HG03280 (cell line): ENCODE measurements around the gene SFMBT1.

Source experiments
- ATAC-seq: cut with Tn5 transposase; IDR thresholded peaks from one replicate; pipeline ENCODE4 v1.9.1; 2021; ENCODE audit warnings: mild to moderate bottlenecking, moderate library complexity; ENCODE audit not compliant: unreplicated experiment

SFMBT1 gene

GRCh38 chr3:52925405-52926313, 120.2 kb downstream of the SFMBT1 start:
- no peak for ATAC-seq

DNA sequence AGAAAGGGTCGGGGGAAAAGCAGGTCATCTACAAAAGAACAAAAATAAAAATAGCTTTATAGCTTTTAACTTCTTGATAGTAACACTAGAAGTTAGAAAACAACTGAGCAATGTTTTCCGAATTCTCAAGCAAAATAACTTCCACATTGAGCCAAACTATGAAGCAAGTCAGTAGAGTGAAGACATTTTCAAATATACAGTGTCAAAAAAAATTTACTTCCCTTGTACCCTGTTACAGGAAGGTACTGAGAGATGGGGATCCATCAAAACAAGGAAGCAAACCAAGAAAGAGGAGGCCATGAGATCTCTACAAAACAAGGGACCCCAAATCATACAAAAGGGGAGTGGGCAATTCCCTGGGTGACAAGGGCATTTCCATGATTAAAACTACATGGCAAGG, 121.9 kb downstream of the SFMBT1 start:
- ATAC-seq: no peak

DNA sequence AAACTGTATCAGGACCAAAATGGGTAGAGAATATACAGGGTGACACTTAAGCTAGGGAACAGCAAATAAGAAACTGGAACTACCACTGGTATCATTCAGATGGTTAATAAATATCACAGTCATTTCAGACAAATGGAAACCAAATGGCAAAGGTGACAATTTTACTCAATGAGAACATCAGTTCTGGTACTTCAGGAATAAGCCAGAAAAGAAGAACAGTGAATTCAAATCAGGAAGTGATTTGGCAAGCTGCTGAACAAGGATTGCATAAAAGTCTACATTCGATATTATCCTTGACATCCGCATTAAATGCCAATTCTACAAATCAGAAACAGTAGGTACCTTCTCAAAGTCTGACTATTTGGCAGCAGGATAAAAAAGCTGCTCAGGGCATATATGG, 125.0 kb downstream of the SFMBT1 start:
- no peak for ATAC-seq

DNA sequence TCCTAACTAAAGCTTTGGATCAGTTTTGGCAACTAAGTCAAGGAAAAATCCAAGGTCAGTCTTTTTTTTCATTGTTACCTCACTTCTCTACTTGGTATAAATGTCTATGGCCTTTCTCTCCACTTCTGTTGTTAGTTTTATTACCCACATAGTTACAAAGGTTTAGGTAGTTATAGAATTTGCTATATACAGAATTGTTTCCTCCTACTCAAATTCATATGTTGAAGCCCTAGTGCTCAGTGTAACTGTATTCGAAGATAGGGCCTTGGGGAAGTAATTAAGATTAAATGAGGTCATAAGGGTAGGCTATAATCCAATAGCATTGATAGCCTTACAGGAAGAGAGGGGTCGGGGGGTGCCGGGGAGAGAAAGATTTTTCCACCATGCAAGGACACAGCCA, 128.8 kb downstream of the SFMBT1 start:
- no peak for ATAC-seq

DNA sequence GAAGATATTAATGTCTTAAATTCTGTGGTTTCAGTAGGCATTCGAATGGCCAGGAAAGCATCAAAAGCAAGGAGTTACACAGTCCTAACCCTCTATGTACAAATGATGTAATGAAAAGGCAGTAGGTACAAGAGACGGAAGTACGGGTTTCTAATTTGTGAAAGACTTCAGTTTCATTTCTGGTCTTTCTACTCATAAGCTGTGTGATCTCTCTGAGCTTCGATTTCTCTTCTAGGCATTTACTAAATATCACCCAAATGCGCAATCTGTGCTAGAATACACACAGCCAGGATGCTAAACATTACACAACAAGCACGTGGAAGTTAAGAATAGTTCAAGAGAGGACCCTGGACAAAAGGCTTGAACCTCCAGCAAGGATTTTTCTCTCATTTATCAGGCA, 130.6 kb downstream of the SFMBT1 start:
- no peak for ATAC-seq

DNA sequence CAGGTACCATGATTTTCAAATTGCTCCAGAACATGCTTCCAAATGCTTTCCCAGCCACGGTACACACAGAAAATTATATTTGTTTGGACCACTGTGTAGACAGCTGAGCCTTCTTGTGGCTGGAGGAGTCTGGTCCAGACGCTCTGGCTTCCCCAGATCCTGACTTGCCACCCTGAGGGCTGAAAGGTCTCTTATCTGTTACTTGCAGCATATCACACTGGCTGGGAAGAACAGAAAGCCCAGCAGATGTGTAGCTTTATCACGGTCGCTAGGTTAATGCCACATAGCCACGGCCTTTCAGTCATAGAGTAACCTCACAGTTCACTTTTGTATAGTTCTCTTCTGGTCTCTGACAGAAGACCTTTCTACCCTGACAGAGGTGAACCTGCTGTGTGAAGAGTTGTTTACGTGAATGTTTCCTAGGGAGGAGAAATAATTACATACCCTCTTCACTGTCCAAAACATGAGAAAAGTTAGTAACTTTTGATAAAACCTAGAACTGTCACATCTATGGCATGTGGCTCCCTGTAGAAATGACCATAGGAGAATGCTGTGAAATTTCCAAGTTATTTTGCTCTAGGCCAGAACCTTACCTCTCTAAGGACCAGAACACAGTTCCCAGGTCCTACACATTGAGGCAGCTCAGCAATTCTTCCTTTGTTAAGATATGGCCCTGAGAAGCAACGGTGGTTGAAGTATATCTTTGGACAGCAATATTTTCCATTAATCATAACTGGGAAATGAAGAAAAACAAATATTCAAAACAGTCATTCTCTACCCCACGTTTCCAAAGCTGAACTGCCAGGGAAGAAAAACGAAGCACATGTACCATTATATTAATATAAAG, 132.8 kb downstream of the SFMBT1 start:
- ATAC-seq: no peak

- no peak for ATAC-seq
Observed at GRCh38 chr3:52910823-52911222, 135.1 kb downstream of the SFMBT1 start.

- no peak for ATAC-seq
Observed at GRCh38 chr3:52907497-52907896, 138.4 kb downstream of the SFMBT1 start.

GRCh38 chr3:52904552-52904951, 141.3 kb downstream of the SFMBT1 start:
- no peak for ATAC-seq

GRCh38 chr3:52904000-52904399, 141.9 kb downstream of the SFMBT1 start:
- ATAC-seq: no peak

GRCh38 chr3:52897130-52898122, 148.4 kb downstream of the SFMBT1 start, which contains the start of gene STIMATE:
Gene STIMATE (minus strand): TSS chr3:52897548. CDS start chr3:52897450, 98 bp downstream.
- ATAC-seq: peak; percentile 92

DNA sequence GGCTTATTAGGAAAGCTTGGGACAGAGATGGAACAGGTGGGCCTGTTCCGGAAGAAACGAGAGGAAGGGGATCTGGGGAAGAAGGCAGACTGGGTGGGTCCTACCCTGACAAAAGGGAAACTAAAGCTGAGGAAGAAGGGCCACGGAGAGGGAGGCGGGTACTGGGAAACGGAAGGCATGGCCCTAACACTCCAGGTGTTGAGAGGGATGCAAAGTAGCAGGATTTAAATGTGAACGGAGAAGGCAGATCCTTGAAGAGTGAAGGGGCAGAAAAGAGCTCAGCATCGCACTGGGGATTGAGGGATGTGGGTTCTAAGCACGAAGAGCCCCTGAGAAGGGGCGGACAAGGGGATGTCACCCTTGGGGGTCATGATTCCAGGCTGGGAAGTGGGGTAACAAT, 149.3 kb downstream of the SFMBT1 start:
- no peak for ATAC-seq

DNA sequence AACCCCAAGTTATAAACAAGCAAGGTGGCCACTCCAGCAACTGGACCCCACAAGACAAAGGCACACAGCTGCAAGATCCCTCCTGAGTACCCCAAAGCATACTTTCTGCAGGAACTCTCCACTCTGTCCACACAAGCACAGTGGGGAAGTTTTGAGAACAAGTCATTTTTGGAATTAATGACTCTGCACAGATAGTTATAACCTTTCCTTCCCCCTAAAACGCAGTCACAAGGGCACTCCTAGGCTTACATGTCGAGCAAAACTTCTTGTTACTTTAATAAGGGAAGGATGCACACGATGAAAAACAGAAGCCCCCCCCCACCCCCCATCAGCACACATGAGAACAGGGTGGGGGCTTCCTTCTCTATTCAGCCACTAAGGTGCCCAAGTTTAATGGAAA, 149.7 kb downstream of the SFMBT1 start:
- ATAC-seq: no peak

- ATAC-seq: no peak
Observed at GRCh38 chr3:52895418-52895817, 150.5 kb downstream of the SFMBT1 start.

GRCh38 chr3:52894756-52895155, 151.1 kb downstream of the SFMBT1 start:
- no peak for ATAC-seq

GRCh38 chr3:52893723-52894122, 152.2 kb downstream of the SFMBT1 start:
- no peak for ATAC-seq

GRCh38 chr3:52892625-52893311, 153.1 kb downstream of the SFMBT1 start:
- no peak for ATAC-seq

GRCh38 chr3:52892290-52892624, 153.6 kb downstream of the SFMBT1 start:
- ATAC-seq: no peak

GRCh38 chr3:52891615-52892081, 154.2 kb downstream of the SFMBT1 start:
- ATAC-seq: no peak

GRCh38 chr3:52891164-52891563, 154.7 kb downstream of the SFMBT1 start:
- no peak for ATAC-seq
